HepG2 (cell line): ENCODE data around the gene CDX2. TPM values are rescaled to one million over a fixed set of nuclear protein-coding genes. Genes with fewer than 3 reads are reported as not detected.

ENCODE experiments used
- ATAC-seq: fragments of 200-7000 bp; cut with Tn5 transposase; 3 replicates; pipeline ENCODE4 v1.9.1; 2020; ENCODE audit warnings: mild to moderate bottlenecking, moderate library complexity
- BruUV-seq: library from RNA; stranded (reverse); fragments of 400-500 nt; replicated peaks from 2 replicates; lab custom pipeline; 2021; lab: Mats Ljungman, UMichigan
- CTCF ChIA-PET: fragments of 300-600 bp; formaldehyde crosslinking; extraction: SDS; loops from one replicate; lab custom pipeline; 2021; ENCODE audit warnings: low total read pairs, inconsistent platforms, low intra/inter-chr PET ratio; lab: Yijun Ruan, JAX
- POLR2A ChIA-PET: fragments of 350-600 bp; sonication (Branson Sonifier 250); formaldehyde crosslinking; loops from one replicate; lab custom pipeline; 2020; ENCODE audit warnings: antibody characterized with exemption, inconsistent platforms; lab: Yijun Ruan, JAX
- DNase-seq: peaks from one replicate; pipeline ENCODE4 v3.0.0-alpha.2; 2015; ENCODE audit warnings: low spot score
- FAIRE-seq: peaks from 3 replicates; lab custom pipeline; 2011; peaks lifted over from hg19 to GRCh38; lab: Jason Lieb, UNC
- H2AFZ ChIP-seq: one replicate; pipeline ENCODE4 v1.6.1; 2011; ENCODE audit warnings: low read length, inconsistent platforms
- H3K27ac ChIP-seq: fragments of 300-600 bp; 3 replicates; pipeline ENCODE4 v1.8.0; 2011; ENCODE audit warnings: mixed run types, mild to moderate bottlenecking, mixed read lengths, low read length, inconsistent platforms; ENCODE audit not compliant: insufficient read depth; ENCODE audit errors: extremely low read length
- H3K27me3 ChIP-seq, 2 experiments: fragments of 200-600 bp in 1 of 2; 2 replicates in 1 of 2; 3 replicates in 1 of 2; pipeline versions ENCODE4 v1.6.0 to v1.8.0; 2011; ENCODE audit warnings: low read length in 2 of 2, mild to moderate bottlenecking in 2 of 2, moderate library complexity in 2 of 2, inconsistent platforms in 1 of 2; ENCODE audit not compliant: insufficient read depth in 2 of 2, control insufficient read depth in 1 of 2
- H3K36me3 ChIP-seq, 2 experiments: fragments of 200-600 bp in 1 of 2; replicated peaks in 1 of 2; 2 replicates in 1 of 2; 3 replicates in 1 of 2; pipeline versions ENCODE4 v1.5.1 to v1.8.0; 2011; ENCODE audit warnings: low read length in 2 of 2, inconsistent platforms in 1 of 2; ENCODE audit not compliant: insufficient read depth in 2 of 2, control insufficient read depth in 1 of 2
- H3K4me1 ChIP-seq: 2 replicates; pipeline ENCODE4 v1.5.1; 2012; ENCODE audit warnings: low read length, inconsistent platforms; ENCODE audit not compliant: insufficient read depth
- H3K4me2 ChIP-seq: 2 replicates; pipeline ENCODE4 v1.6.0; 2011; ENCODE audit warnings: low read depth, low read length, inconsistent platforms
- H3K4me3 ChIP-seq, 3 experiments: fragments of 200-600 bp in 1 of 3; sonication (generic), shearing (Covaris generic) in 1 of 3; replicated peaks in 1 of 3; 2 replicates each; pipeline ENCODE4 v1.5.1; 2011 to 2016; ENCODE audit warnings: low read length in 3 of 3, inconsistent platforms in 2 of 3, low read depth in 2 of 3, mild to moderate bottlenecking in 2 of 3, control low read depth in 1 of 3, mixed read lengths in 1 of 3; ENCODE audit not compliant: insufficient read depth in 1 of 3
- H3K79me2 ChIP-seq: one replicate; pipeline ENCODE4 v1.6.1; 2011; ENCODE audit warnings: low read length, inconsistent platforms; ENCODE audit not compliant: insufficient read depth
- H3K9ac ChIP-seq: 2 replicates; pipeline ENCODE4 v1.6.0; 2011; ENCODE audit warnings: mild to moderate bottlenecking, low read depth, low read length, inconsistent platforms; ENCODE audit not compliant: insufficient read depth
- H3K9me3 ChIP-seq: 2 replicates; pipeline ENCODE4 v1.5.1; 2012; ENCODE audit warnings: mild to moderate bottlenecking, low read length
- H4K20me1 ChIP-seq: 2 replicates; pipeline ENCODE4 v1.6.0; 2011; ENCODE audit warnings: inconsistent platforms, mild to moderate bottlenecking, low read length, moderate library complexity; ENCODE audit not compliant: insufficient read depth
- CHD4 ChIP-seq: fragments of 200-600 bp; sonication (generic); IDR thresholded peaks from 2 replicates; pipeline ENCODE4 v1.7.0; 2017; ENCODE audit warnings: mild to moderate bottlenecking, low read length, borderline replicate concordance
- EEA1 ChIP-seq: sonication (generic); formaldehyde crosslinking; IDR thresholded peaks from 2 replicates; pipeline ENCODE4 v1.5.1; 2020; ENCODE audit warnings: mild to moderate bottlenecking, missing genetic modification reagents, borderline replicate concordance
- FOXC1 ChIP-seq: sonication (generic); formaldehyde crosslinking; IDR thresholded peaks from 2 replicates; pipeline ENCODE4 v1.8.0; 2022; ENCODE audit warnings: mild to moderate bottlenecking, missing genetic modification reagents, borderline replicate concordance
- MAFF ChIP-seq: IDR thresholded peaks from 2 replicates; pipeline ENCODE4 v1.6.1; 2011; ENCODE audit warnings: low read depth, low read length, improper control_type of control experiment
- ZBTB8A ChIP-seq: sonication (generic); formaldehyde crosslinking; IDR thresholded peaks from 2 replicates; pipeline ENCODE4 v1.4.0; 2020; ENCODE audit warnings: mild to moderate bottlenecking, low read depth, missing genetic modification reagents, borderline replicate concordance
- ZFP1 ChIP-seq: IDR thresholded peaks from 2 replicates; pipeline ENCODE4 v1.6.1; 2016
- ZNF788 ChIP-seq: sonication (generic); formaldehyde crosslinking; IDR thresholded peaks from 2 replicates; pipeline ENCODE4 v1.5.0; 2020; ENCODE audit warnings: mild to moderate bottlenecking, missing genetic modification reagents, borderline replicate concordance
- WGBS: methylation state at CpG from one replicate; pipeline ENCODE4 v1.1.6; 2017; ENCODE audit warnings: low lambda C conversion rate; 5-methylcytosine and 5-hydroxymethylcytosine counted together
- in situ Hi-C: cut with HindIII; loops from 2 replicates; pipeline ENCODE4 v1.10.0; 2017; ENCODE audit warnings: low pct_unique_long_range_greater_than_20kb; ENCODE audit not compliant: extremely low pct_ligation_motif_present
- intact Hi-C: fragments of 100-400 bp; cut with micrococcal nuclease; formaldehyde crosslinking; loops from one replicate; pipeline ENCODE4 v1.10.0; 2022; ENCODE audit not compliant: unreplicated experiment
- polyA plus RNA-seq, 8 experiments: library from polyadenylated mRNA; depleted of rRNA in 3 of 8; stranded (reverse) in 7 of 8; unstranded in 1 of 8; fragments of >200 nt; fragmentation: Illumina TruSeq in 4 of 8; extraction: Trizol in 4 of 8; gene quantifications; 2 replicates each; pipeline versions ENCODE4 v1.2.1 to v1.2.3, GENCODE V29; 2011 to 2016; ENCODE audit warnings: low read depth in 4 of 8, missing spikeins in 1 of 8, mixed read lengths in 1 of 8; ENCODE audit not compliant: insufficient read depth in 1 of 8
- total RNA-seq, 5 experiments: library from RNA; depleted of rRNA; stranded (reverse); fragments of >200 nt; fragmentation: Illumina TruSeq; extraction: Trizol; gene quantifications; 2 replicates each; pipeline ENCODE4 v1.2.3, GENCODE V29; 2016; ENCODE audit warnings: low read depth in 1 of 5
- TF ChIP-seq, protein P1 (sequence below): sonication (generic); formaldehyde crosslinking; IDR thresholded peaks from 2 replicates; pipeline ENCODE4 v1.4.0; 2020; ENCODE audit warnings: mild to moderate bottlenecking, missing genetic modification reagents
- TF ChIP-seq, protein P2 (sequence below): sonication (generic); formaldehyde crosslinking; IDR thresholded peaks from 2 replicates; pipeline ENCODE4 v1.9.0; 2021; ENCODE audit warnings: mild to moderate bottlenecking, missing genetic modification reagents

CDX2 gene
- total and polyA plus RNA-seq, 2 of the 13 experiments (the other 11 are each of a cell fraction or from before 2014, with no cell fraction given), result 0.04 TPM; not detected in 1

DNA sequence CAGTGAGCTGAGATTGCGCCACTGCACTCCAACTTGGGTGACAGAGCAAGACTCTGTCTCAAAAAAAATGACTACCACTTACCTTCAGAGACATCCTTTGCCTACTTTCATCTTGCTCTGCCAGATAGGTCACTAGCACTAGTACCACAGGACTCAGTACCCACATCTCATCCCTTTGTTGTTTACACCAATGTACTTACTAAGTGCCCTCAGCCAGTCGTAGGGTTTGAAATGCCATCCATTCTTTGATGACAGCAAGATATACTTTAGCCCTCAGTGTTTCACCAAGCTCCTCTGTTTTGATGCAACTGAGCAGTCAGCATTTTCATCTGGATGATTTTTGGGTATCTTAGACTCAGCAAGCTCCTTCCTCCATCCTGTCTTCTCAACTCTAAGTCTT is 13.2 kb upstream of the CDX2 start:
- TF ChIP-seq ZNF788 (CRISPR knock-in tag) (no peak), MAFF (0 out of 2 replicates have a peak, but pooled peaks have one; percentile 3), FOXC1 (CRISPR knock-in tag) (no peak)
- no peak for ATAC-seq
- no peak overlapping the region for H2AFZ ChIP-seq
- intact Hi-C loops, result loop anchor here (5.0 to 10.0 kb wide), 4 partner anchors 210 to 998 kb away; no protein-coding TSS in a partner anchor
- no peaks in the 10 kb centered on the region for H4K20me1 ChIP-seq
- no peak overlapping the region for H3K9ac ChIP-seq
- in situ Hi-C loops, result loop anchor here (5.0 to 25.0 kb wide), 2 partner anchors 150 to 495 kb away; no protein-coding TSS in a partner anchor
- CTCF ChIA-PET, result interaction anchor here (1.5 kb wide), 1 partner anchor 620 kb away, joined by 3 read pairs; no protein-coding TSS in a partner anchor
- no peak for DNase-seq
- peaks cover 9 to 40% of the 10 kb centered on the region in 2 experiments for H3K27me3 ChIP-seq
- no peaks in the 10 kb centered on the region for H3K79me2 ChIP-seq
- no TSS peak for BruUV-seq
- H3K36me3 ChIP-seq, result no peaks in the 10 kb centered on the region
- H3K27ac ChIP-seq, result no peak overlapping the region
- H3K4me3 ChIP-seq, result no peak overlapping the region
- H3K4me2 ChIP-seq, result no peak overlapping the region
- POLR2A ChIA-PET, result no interaction called here
- no peaks in the 10 kb centered on the region for H3K9me3 ChIP-seq
- 90% methylated on average over 2 of the region's 2 CpGs for WGBS
- peaks cover 13% of the 10 kb centered on the region for H3K4me1 ChIP-seq
- FAIRE-seq, result no peak

DNA sequence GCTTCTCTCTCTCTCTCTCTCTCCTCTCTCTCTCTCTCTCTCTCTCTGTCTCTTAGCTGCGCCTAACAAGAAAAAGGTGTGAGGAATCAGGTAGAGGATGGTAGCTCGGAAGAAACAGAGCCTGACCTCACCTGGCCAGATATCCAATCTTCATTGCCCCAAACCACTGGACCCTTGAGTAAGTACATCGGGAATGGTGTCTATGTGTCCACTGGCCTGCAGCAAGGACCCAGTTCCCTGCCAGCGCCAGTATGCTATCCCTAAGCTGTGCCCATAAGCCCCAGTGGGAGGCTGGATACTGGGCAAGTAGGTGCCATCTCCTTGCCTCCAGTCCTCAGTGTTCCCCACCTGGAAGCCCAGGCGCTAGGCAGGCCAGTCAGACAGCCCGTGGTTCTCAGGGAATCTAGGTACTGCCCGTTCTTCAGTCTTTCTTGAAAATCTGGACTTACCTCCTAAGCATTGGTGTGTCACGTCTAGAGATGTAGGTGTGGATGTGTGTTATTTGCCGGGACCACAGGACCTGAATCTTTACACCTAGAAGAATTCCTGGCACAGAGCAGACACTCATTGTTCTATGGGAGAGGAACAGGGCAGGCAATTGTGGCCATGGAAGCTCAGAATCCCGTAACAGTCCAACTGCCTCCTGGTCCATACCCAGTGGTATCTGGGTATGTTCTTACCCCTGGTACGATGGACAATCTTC is 12.0 kb upstream of the CDX2 start:
- ChIA-PET CTCF (interaction anchor here (1.5 kb wide), 1 partner anchor 619 kb away, joined by 3 read pairs; no protein-coding TSS in a partner anchor), POLR2A (interaction anchor here (2.2 kb wide), 1 partner anchor 20 kb away, joined by 6 read pairs; no protein-coding TSS in a partner anchor)
- Histone ChIP-seq H4K20me1 (no peaks in the 10 kb centered on the region), H3K27me3 (peaks cover 9 to 48% of the 10 kb centered on the region in 2 experiments), H3K4me3 (no peak overlapping the region), H3K9ac (no peak overlapping the region), H3K36me3 (no peaks in the 10 kb centered on the region), H3K4me1 (peaks cover 13% of the 10 kb centered on the region), H3K79me2 (no peaks in the 10 kb centered on the region), H3K9me3 (no peaks in the 10 kb centered on the region), H3K27ac (no peak overlapping the region), H3K4me2 (peak overlapping the region; percentile 48), H2AFZ (no peak overlapping the region)
- WGBS, result 26% methylated on average over 11 of the region's 11 CpGs
- no peak for DNase-seq
- FAIRE-seq, result no peak
- in situ Hi-C loops, result loop anchor here (5.0 to 25.0 kb wide), 2 partner anchors 149 to 494 kb away; no protein-coding TSS in a partner anchor
- ATAC-seq, result peak; percentile 28
- BruUV-seq, result no TSS peak
- intact Hi-C loops, result loop anchor here (5.0 to 10.0 kb wide), 4 partner anchors 209 to 996 kb away; no protein-coding TSS in a partner anchor
- TF ChIP-seq, protein P1, sequence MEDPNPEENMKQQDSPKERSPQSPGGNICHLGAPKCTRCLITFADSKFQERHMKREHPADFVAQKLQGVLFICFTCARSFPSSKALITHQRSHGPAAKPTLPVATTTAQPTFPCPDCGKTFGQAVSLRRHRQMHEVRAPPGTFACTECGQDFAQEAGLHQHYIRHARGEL (CRISPR knock-in tag), result no peak
- TF ChIP-seq CHD4 (no peak), ZBTB8A (CRISPR knock-in tag) (no peak), EEA1 (CRISPR knock-in tag) (no peak), ZFP1 (CRISPR knock-in tag) (no peak)
- TF ChIP-seq, protein P2, sequence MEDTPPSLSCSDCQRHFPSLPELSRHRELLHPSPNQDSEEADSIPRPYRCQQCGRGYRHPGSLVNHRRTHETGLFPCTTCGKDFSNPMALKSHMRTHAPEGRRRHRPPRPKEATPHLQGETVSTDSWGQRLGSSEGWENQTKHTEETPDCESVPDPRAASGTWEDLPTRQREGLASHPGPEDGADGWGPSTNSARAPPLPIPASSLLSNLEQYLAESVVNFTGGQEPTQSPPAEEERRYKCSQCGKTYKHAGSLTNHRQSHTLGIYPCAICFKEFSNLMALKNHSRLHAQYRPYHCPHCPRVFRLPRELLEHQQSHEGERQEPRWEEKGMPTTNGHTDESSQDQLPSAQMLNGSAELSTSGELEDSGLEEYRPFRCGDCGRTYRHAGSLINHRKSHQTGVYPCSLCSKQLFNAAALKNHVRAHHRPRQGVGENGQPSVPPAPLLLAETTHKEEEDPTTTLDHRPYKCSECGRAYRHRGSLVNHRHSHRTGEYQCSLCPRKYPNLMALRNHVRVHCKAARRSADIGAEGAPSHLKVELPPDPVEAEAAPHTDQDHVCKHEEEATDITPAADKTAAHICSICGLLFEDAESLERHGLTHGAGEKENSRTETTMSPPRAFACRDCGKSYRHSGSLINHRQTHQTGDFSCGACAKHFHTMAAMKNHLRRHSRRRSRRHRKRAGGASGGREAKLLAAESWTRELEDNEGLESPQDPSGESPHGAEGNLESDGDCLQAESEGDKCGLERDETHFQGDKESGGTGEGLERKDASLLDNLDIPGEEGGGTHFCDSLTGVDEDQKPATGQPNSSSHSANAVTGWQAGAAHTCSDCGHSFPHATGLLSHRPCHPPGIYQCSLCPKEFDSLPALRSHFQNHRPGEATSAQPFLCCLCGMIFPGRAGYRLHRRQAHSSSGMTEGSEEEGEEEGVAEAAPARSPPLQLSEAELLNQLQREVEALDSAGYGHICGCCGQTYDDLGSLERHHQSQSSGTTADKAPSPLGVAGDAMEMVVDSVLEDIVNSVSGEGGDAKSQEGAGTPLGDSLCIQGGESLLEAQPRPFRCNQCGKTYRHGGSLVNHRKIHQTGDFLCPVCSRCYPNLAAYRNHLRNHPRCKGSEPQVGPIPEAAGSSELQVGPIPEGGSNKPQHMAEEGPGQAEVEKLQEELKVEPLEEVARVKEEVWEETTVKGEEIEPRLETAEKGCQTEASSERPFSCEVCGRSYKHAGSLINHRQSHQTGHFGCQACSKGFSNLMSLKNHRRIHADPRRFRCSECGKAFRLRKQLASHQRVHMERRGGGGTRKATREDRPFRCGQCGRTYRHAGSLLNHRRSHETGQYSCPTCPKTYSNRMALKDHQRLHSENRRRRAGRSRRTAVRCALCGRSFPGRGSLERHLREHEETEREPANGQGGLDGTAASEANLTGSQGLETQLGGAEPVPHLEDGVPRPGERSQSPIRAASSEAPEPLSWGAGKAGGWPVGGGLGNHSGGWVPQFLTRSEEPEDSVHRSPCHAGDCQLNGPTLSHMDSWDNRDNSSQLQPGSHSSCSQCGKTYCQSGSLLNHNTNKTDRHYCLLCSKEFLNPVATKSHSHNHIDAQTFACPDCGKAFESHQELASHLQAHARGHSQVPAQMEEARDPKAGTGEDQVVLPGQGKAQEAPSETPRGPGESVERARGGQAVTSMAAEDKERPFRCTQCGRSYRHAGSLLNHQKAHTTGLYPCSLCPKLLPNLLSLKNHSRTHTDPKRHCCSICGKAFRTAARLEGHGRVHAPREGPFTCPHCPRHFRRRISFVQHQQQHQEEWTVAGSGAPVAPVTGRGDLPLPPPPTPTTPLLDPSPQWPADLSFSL (CRISPR knock-in tag), result no peak
